GM12872 (cell line): ENCODE results near the gene OR2C1.

Experiments
- TF ChIP-seq, protein P1 (sequence below): IDR thresholded peaks from 3 replicates; pipeline ENCODE4 v1.5.1; 2011; ENCODE audit warnings: low read depth, mild to moderate bottlenecking, low read length, moderate library complexity; ENCODE audit not compliant: insufficient read depth

The OR2C1 gene

DNA sequence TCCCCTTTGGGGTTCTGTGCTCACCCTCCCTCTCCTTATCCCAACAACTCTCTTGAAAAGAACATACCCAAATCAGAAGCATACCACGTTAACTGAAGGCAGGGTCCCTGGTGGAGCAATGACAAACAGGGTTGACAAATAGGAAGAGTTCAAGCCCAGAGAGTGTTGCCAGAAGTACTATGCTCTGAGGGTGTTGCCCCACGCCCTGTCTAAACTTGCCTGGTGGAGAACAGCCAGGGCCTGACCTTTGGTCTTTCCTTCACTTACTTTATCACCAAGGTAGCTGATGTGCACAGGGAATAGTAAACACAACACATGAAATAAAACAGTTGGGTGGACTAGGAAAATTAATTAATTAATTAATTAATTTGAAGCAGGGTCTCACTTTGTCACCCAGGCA is 27.0 kb upstream of the OR2C1 start:
- TF ChIP-seq, protein P1, sequence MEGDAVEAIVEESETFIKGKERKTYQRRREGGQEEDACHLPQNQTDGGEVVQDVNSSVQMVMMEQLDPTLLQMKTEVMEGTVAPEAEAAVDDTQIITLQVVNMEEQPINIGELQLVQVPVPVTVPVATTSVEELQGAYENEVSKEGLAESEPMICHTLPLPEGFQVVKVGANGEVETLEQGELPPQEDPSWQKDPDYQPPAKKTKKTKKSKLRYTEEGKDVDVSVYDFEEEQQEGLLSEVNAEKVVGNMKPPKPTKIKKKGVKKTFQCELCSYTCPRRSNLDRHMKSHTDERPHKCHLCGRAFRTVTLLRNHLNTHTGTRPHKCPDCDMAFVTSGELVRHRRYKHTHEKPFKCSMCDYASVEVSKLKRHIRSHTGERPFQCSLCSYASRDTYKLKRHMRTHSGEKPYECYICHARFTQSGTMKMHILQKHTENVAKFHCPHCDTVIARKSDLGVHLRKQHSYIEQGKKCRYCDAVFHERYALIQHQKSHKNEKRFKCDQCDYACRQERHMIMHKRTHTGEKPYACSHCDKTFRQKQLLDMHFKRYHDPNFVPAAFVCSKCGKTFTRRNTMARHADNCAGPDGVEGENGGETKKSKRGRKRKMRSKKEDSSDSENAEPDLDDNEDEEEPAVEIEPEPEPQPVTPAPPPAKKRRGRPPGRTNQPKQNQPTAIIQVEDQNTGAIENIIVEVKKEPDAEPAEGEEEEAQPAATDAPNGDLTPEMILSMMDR: no peak

DNA sequence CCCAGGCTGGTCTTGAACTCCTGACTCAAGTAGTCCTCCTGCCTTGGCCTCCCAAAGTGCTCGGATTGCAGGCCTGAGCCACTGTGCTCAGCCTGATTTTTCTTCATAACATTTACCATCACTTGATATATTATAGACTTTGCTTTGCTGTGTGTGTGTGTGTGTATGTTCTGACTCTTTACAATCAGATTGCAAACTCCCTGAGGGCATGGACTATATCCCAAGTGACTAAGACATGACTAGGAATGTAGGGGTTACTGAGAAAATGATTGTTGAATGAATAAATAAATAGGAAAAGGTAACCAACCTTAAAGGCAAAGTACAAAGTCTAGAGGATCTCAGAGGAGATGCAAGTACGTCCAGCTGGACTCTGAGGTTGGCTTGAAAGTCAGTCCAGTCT is 9.6 kb upstream of the OR2C1 start:
- TF ChIP-seq, protein P1: no peak

DNA sequence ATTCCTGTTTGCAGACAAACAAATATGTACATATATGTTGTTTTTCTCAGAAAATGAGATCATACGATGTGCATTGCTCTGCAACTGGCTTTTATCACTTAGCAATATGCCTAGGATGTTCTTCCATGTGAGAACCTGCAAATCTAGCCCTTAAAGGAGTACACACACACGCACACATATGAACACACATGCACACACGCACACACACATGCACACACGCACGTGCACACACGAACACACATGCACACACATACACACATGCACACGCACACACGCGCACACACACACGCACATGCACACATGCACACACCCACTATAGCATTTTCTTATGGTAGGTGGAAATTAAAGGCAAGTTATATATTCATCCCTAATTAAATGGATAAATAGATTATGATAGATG is 8.1 kb upstream of the OR2C1 start:
- TF ChIP-seq, protein P1: no peak

DNA sequence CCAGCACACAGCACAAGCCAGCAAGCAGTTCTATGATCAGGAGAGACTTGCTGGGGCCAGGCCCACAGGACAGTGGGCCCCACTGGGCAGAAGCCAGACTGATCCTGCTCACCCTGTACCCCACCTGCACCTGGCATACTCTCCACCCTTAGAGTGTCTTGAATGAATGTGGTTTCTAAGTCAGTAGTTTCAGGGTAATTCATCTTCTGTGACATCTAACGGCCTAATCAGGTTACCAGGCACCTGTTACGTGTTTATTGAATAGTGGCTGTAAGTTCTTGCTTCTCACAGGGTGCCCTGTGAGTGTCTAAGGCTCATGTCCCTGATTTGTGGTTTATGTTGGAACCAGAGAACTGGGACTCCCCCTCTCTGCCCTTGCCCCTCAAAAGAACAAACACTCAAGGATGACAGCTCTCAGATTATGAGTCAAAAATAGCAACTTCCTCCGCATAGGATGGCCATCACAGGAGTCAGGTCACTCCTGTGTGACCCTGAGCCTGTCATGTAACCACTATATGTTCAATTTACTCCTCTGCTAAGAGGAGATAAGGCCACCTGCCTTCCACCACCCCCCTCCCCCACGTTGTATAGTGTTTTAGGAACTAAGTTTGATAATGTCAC is 7.0 kb upstream of the OR2C1 start:
- TF ChIP-seq, protein P1: no peak

DNA sequence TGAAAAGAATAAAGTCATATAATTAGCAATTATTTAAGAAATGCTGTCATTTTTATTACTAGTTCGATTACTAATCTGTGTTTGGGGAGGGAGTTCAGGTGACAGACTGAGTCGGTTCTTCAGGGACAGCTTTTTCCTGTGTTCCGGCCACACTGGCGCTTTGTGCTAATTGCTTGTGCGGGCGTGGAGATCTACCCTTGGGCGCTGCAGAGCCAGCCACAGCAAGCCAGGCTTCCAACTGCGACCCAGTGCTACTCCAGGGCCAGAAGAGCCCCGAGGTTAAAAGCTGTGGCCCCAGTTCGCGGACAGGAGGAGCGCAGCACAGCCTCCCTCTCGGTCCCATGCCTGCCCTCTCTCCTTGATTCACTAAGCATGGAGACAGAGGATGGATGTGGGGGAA is 6.5 kb upstream of the OR2C1 start:
- TF ChIP-seq, protein P1: no peak

DNA sequence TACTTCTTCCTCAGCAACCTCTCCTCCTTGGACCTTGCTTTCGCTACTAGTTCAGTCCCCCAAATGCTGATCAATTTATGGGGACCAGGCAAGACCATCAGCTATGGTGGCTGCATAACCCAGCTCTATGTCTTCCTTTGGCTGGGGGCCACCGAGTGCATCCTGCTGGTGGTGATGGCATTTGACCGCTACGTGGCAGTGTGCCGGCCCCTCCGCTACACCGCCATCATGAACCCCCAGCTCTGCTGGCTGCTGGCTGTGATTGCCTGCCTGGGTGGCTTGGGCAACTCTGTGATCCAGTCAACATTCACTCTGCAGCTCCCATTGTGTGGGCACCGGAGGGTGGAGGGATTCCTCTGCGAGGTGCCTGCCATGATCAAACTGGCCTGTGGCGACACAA is 429 bp downstream of the OR2C1 start:
- TF ChIP-seq, protein P1: no peak

DNA sequence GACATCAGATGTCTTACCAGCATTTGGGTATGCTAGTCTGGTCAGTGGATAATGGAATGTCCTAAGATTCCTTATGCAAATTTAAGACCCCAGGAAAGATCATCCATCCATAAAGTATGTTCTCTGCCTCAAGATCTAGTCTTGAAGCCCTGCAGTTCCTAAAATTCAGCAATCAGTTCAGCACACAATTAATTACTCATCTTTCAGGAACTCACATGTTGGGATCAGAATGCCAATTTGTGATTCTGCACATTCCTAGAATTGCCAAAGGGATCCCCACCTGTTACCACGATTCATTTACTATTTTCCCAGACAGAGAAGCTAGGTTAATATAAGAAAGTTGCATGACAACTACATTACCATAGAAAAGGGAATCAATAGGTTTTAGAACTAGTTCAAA is 3.2 kb downstream of the OR2C1 start:
- TF ChIP-seq, protein P1: no peak
